ENCODE results near the gene TNP2. TPM values are rescaled to one million over a fixed set of nuclear protein-coding genes. Genes with fewer than 3 reads are reported as not detected.

Gene TNP2
- total and polyA plus RNA-seq, 2 donors (not counting 3 experiments of a cell fraction or from before 2014, with no cell fraction given), result not detected

- Histone ChIP-seq H3K27ac (ENCODE audit: insufficient read depth, low read depth, low read length) (no peak overlapping the region), H3K9me3 (replicated peaks; ENCODE audit: control insufficient read depth, insufficient read depth, low read length) (no peaks in the 10 kb centered on the region), H3K9me1 (replicated peaks; ENCODE audit: control insufficient read depth, extremely low read depth, insufficient read depth, low read length) (no peaks in the 10 kb centered on the region), H3K4me2 (ENCODE audit: insufficient read depth, low read length) (no peak overlapping the region), H3K36me3 (ENCODE audit: control insufficient read depth in 2 of 2, extremely low read depth in 1 of 2, insufficient read depth in 2 of 2, low read length in 2 of 2) (no peaks in the 10 kb centered on the region), H4K20me1 (replicated peaks; ENCODE audit: control insufficient read depth, extremely low read depth, insufficient read depth, low read length) (no peaks in the 10 kb centered on the region), H3K4me3 (replicated peaks in 1 of 3; ENCODE audit: insufficient read depth in 1 of 3, low read depth in 1 of 3, low read length in 3 of 3) (no peak overlapping the region), H2AFZ (ENCODE audit: low read depth, low read length) (no peak overlapping the region), H3K79me2 (ENCODE audit: control insufficient read depth, insufficient read depth, low read length) (no peaks in the 10 kb centered on the region), H3K27me3 (ENCODE audit: control insufficient read depth in 2 of 2, insufficient read depth in 2 of 2, low read length in 2 of 2) (no peaks in the 10 kb centered on the region), H3K9ac (replicated peaks; ENCODE audit: extremely low read depth, insufficient read depth, low read length) (no peak overlapping the region), H3K4me1 (ENCODE audit: control insufficient read depth, extremely low read depth, insufficient read depth, low read length) (no peaks in the 10 kb centered on the region)
- POLR2A ChIA-PET, result no interaction called here
- DNase-seq (ENCODE audit: low read depth, low spot score), result no peak
- TF ChIP-seq CTCF (IDR thresholded peaks at IDR 0.05; ENCODE audit: extremely low read depth in 1 of 2, insufficient read depth in 1 of 2, low read depth in 1 of 2, low read length in 2 of 2), result no peak
- TF ChIP-seq MAX (IDR thresholded peaks at IDR 0.05; ENCODE audit: insufficient read depth, insufficient read length), result no peak
- no peak for TF ChIP-seq GATA2 (IDR thresholded peaks at IDR 0.05; ENCODE audit: insufficient read depth, insufficient read length, low read depth, low read length)
- no peak for TF ChIP-seq MYC (IDR thresholded peaks at IDR 0.05; ENCODE audit: low read depth, low read length)
- TF ChIP-seq POLR2A (IDR thresholded peaks at IDR 0.05; ENCODE audit: low read depth, low read length), result no peak
- no peak for TF ChIP-seq POLR2AphosphoS5 (IDR thresholded peaks at IDR 0.05; ENCODE audit: insufficient read depth, low read depth, low read length)
- no peak for TF ChIP-seq FOS (IDR thresholded peaks at IDR 0.05; ENCODE audit: borderline replicate concordance, insufficient read depth, low read length)
- TF ChIP-seq EZH2 (IDR thresholded peaks at IDR 0.05; ENCODE audit: borderline replicate concordance, low read depth, low read length, severe bottlenecking), result no peak
- TF ChIP-seq JUN (IDR thresholded peaks at IDR 0.05; ENCODE audit: borderline replicate concordance, insufficient read depth, insufficient read length, low read depth), result no peak
- FAIRE-seq, result no peak
- intact Hi-C loops (cut with micrococcal nuclease), result loop anchor here (10.0 kb wide), 1 partner anchor 59 kb away; the partner anchor contains the start of gene SOCS1
- no TSS peak for BruUV-seq (replicated peaks)
- CTCF ChIA-PET, result no interaction called here
- dilution Hi-C loops (cut with MboI; ENCODE audit: extremely low pct_ligation_motif_present, low sequenced_read_pairs), result no loop called here
These were observed 44.6 kb upstream of the TNP2 start for GRCh38 chr16:11313493-11314308.
